ENCODE measurements around the gene CEP104.

CEP104 gene

GRCh38 chr1:3895951-3896325, 38.9 kb upstream of the CEP104 start:
- CTCF ChIA-PET, result no interaction called here
- no peak overlapping the region for H3K4me3 ChIP-seq (ENCODE audit: low read depth, low read length)
- POLR2A ChIA-PET, result no interaction called here
- DNase-seq (ENCODE audit: low read depth, low spot score), result no peak
- TF ChIP-seq, protein P1, sequence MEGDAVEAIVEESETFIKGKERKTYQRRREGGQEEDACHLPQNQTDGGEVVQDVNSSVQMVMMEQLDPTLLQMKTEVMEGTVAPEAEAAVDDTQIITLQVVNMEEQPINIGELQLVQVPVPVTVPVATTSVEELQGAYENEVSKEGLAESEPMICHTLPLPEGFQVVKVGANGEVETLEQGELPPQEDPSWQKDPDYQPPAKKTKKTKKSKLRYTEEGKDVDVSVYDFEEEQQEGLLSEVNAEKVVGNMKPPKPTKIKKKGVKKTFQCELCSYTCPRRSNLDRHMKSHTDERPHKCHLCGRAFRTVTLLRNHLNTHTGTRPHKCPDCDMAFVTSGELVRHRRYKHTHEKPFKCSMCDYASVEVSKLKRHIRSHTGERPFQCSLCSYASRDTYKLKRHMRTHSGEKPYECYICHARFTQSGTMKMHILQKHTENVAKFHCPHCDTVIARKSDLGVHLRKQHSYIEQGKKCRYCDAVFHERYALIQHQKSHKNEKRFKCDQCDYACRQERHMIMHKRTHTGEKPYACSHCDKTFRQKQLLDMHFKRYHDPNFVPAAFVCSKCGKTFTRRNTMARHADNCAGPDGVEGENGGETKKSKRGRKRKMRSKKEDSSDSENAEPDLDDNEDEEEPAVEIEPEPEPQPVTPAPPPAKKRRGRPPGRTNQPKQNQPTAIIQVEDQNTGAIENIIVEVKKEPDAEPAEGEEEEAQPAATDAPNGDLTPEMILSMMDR (IDR thresholded peaks at IDR 0.05; ENCODE audit: insufficient read depth, low read length, missing control alignments), result no peak

DNA sequence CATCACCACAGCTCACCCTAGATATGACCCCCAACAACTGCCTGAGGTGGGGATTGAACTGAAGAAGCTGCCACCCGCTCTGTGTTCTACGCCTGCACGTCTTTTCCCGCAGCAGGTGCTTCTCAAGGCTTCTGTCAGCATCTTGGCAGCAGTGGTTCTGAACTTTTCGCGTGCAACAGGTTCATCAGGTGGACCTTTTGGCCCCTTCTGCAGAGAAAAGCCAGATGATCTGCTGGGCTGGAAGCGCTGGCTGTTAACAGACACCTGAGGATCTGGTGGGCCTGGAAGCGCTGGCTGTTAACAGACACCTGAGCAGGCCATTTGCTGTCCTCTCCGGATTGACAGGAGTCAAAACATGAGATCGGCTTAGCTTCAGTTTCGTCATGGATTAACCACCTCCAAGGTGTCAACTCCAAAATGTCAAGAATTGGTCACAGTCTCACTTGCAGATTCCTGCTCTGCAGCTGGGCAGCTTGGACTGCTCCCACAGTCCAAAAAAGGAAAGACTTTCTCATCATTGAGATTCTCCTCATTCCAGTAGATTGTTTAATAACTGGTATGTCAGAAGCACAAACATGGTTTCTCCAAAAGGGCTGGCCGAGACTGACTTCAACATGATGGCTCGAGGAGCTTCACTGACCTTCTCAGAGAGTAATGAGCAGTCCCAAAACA, 38.4 kb upstream of the CEP104 start:
- CTCF ChIA-PET, result no interaction called here
- POLR2A ChIA-PET, result no interaction called here
- H3K4me3 ChIP-seq (ENCODE audit: low read depth, low read length), result no peak overlapping the region
- TF ChIP-seq, protein P1 (IDR thresholded peaks at IDR 0.05; ENCODE audit: insufficient read depth, low read length, missing control alignments), result no peak
- no peak for DNase-seq (ENCODE audit: low read depth, low spot score)

- DNase-seq (ENCODE audit: low read depth, low spot score), result no peak
- ChIA-PET CTCF (no interaction called here), POLR2A (no interaction called here)
- H3K4me3 ChIP-seq (ENCODE audit: low read depth, low read length), result no peak overlapping the region
- TF ChIP-seq, protein P1 (IDR thresholded peaks at IDR 0.05; ENCODE audit: insufficient read depth, low read length, missing control alignments), result no peak
Observed at GRCh38 chr1:3894626-3895278, 37.7 kb upstream of the CEP104 start.

GRCh38 chr1:3893190-3893589, 36.2 kb upstream of the CEP104 start:
- ChIA-PET POLR2A (no interaction called here), CTCF (no interaction called here)
- TF ChIP-seq, protein P1 (IDR thresholded peaks at IDR 0.05; ENCODE audit: insufficient read depth, low read length, missing control alignments), result no peak
- no peak overlapping the region for H3K4me3 ChIP-seq (ENCODE audit: low read depth, low read length)
- no peak for DNase-seq (ENCODE audit: low read depth, low spot score)

DNA sequence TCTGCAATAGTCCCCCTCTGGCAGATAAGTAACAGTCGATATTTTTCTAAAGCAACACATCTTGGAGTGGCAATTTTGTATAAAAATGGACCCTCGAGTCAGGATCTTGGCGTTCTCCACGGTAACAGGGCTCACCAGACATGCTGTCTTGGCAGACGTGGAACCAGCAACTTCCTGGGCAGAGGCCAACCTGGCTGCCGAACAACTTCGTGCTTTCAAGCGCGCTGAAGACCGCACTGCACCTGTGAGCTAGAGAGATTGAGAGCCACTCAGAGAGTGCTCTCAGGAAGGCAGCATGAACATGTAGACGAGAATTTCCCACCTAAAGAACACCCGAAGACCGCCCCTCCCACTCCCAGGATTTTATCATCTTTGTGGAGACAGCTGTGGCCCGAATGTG, 35.7 kb upstream of the CEP104 start:
- no peak overlapping the region for H3K4me3 ChIP-seq (ENCODE audit: low read depth, low read length)
- TF ChIP-seq, protein P1 (IDR thresholded peaks at IDR 0.05; ENCODE audit: insufficient read depth, low read length, missing control alignments), result no peak
- ChIA-PET POLR2A (no interaction called here), CTCF (no interaction called here)
- DNase-seq (ENCODE audit: low read depth, low spot score), result no peak

GRCh38 chr1:3891329-3891865, 34.4 kb upstream of the CEP104 start:
- no peak overlapping the region for H3K4me3 ChIP-seq (ENCODE audit: low read depth, low read length)
- DNase-seq (ENCODE audit: low read depth, low spot score), result no peak
- ChIA-PET CTCF (interaction anchor here (1.7 kb wide), 1 partner anchor 9 kb away, joined by 4 read pairs; no protein-coding TSS in a partner anchor), POLR2A (no interaction called here)
- TF ChIP-seq, protein P1 (IDR thresholded peaks at IDR 0.05; ENCODE audit: insufficient read depth, low read length, missing control alignments), result no peak

Data from AG04449 (cell line).